HG02973 (cell line): ENCODE data around the gene WNT3A.
"Not testable (repeated sequence)": the region's sequence is repeated elsewhere in the genome, so short reads cannot be mapped to it uniquely, and the experiment has no call there.

Experiments used
- ATAC-seq: cut with Tn5 transposase; IDR thresholded peaks from one replicate; pipeline ENCODE4 v1.9.1; 2021; ENCODE audit warnings: moderate library complexity; ENCODE audit not compliant: unreplicated experiment

Gene WNT3A, protein sequence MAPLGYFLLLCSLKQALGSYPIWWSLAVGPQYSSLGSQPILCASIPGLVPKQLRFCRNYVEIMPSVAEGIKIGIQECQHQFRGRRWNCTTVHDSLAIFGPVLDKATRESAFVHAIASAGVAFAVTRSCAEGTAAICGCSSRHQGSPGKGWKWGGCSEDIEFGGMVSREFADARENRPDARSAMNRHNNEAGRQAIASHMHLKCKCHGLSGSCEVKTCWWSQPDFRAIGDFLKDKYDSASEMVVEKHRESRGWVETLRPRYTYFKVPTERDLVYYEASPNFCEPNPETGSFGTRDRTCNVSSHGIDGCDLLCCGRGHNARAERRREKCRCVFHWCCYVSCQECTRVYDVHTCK

DNA sequence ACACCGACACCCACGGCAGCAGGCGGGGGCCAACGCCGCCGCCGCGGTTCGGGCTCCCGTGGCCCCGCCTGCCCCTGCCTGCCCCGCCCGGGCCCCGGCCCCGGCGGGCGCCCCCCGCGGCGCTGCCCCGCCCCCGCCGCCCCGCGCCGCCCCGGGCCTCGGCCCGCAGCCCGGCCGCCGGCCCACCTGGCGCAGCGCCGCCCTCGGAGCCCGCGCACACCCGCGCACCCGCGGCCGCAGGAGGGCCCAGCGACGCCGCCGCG is at the start of gene WNT3A:
Gene WNT3A (plus strand): TSS at position 213 of the 263 bp plus-strand sequence. CDS start 131 bp downstream, outside the sequence.
- ATAC-seq = no peak

DNA sequence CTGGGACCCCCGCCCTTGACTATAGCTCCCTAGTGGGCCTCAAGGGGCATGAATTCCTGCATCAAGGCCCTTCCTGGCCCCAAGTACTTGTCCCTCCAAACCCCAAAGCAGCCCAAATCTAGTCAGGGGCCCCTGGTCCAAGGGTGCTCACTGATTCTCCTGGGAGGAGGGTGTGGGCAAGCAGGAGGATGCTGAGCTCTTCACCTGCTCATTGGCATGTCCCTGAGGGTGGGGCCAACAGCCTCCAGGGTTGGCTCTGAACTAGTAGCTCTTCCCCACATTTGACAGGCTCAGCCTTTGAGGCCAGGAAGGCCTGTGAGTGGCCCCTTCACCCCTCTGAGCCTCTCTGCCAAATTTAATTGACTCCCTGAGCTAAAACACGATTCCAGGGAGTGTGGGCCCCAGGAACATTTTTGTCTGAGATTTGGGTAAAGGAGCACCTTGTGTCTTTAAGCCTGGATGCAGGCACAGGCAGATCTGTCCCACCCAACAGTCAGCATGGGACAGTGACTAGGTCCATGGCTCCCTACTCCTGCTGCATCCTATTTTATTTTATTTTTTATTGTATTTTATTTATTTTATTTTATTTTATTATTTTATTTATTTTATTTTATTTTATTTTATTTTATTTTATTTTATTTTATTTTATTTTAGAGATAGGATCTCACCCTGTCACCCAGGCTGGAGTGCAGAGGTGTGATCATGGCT is 48.0 kb upstream of the WNT3A start:
- ATAC-seq = no peak

DNA sequence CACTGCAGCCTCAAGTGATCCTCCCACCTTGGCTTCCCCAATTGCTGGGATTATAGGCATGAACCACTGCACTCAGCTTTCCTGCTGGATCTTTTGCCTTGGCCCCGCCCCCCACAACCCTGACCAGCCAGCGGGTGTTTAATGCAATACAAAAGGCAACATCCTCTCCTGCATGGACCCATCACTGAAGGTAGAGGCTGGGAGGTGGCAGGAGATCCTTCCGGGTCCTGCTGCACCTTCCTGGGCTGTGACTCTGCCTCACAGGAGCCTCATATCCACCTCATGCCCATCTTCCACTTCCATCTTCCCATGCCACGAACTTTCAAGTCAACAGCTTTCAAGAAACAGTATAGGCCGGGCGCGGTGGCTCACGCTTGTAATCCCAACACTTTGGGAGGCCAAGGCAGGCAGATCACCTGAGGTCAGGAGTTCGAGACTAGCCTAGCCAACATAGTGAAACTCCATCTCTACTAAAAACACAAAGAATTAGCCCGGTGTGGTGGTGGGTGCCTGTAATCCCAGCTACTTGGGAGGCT is 47.4 kb upstream of the WNT3A start:
- no peak for ATAC-seq

DNA sequence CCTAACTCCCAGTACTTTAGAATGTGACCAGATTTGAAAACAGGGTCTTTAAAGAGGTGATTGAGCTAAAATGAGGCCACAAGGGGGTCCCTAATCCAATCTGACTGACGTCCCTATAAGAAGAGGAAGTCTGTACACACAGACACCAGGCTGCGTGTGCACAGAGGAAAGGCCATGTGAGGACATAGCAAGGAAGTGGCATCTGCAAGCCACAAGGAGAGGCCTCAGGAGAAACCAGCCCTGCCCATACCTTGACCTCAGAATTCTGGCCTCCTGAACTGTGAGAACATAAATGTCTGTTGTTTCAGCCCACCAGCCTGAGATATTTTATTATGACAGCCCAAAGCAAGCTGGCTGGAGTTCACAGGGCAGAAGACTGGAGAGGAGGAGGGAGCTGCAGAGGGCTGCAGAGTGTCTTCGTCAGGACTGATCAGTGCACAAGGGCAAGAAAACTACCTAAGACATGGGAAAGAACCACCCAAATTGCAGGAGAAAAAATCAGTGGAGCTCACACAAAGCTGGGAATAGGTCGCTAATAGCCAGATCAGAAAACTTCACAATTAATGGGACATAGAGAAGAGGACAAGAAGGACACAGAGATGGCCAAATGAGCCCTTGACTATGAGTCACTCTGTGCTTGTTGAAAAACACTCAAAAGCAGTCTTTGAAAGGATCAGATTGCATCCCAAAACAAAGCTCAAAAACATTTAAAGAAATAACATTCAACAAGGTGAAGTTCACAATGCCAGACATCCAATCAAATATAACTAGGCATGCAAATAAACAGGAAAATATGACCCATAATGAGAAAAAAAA is 44.9 kb upstream of the WNT3A start:
- no peak for ATAC-seq

DNA sequence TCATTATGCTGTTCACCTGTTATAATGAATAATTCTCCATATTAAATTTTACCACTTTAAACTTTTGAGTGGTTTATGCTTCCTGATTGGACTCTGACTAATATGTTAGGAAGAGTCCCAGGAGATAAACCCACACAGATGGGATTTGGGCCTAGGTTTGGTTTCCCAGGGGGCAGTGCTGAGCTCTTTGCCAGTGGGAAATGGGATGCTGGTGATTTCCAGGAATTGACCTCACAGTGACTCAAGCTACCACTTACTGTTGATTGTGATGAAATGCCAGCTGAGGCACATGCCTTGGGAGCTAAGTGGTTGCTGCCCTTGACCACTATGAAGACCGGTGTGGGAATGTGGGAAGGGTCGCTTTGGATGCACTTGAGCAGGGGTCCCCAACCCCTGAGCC is 40.1 kb upstream of the WNT3A start:
- not testable (repeated sequence) for ATAC-seq

DNA sequence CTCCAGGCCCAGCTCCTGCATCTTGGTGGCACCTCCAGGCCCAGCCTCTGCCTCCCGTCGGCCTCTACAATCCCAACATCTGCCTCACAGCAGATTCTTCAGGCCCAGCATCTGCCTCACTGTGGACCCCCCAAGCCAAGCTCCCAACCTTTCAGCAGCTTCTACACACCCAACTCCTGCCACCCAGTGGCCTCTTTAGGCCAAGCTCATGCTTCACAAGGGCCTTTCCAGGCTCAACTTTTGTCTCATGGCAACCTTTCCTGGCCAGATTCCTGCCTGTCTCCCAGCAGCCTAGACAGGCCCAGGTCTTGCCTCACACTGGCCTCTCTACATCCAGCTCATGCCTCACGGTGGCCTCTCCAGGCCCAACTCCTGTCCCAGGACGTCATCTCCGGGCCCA is 39.0 kb upstream of the WNT3A start:
- not testable (repeated sequence) for ATAC-seq

DNA sequence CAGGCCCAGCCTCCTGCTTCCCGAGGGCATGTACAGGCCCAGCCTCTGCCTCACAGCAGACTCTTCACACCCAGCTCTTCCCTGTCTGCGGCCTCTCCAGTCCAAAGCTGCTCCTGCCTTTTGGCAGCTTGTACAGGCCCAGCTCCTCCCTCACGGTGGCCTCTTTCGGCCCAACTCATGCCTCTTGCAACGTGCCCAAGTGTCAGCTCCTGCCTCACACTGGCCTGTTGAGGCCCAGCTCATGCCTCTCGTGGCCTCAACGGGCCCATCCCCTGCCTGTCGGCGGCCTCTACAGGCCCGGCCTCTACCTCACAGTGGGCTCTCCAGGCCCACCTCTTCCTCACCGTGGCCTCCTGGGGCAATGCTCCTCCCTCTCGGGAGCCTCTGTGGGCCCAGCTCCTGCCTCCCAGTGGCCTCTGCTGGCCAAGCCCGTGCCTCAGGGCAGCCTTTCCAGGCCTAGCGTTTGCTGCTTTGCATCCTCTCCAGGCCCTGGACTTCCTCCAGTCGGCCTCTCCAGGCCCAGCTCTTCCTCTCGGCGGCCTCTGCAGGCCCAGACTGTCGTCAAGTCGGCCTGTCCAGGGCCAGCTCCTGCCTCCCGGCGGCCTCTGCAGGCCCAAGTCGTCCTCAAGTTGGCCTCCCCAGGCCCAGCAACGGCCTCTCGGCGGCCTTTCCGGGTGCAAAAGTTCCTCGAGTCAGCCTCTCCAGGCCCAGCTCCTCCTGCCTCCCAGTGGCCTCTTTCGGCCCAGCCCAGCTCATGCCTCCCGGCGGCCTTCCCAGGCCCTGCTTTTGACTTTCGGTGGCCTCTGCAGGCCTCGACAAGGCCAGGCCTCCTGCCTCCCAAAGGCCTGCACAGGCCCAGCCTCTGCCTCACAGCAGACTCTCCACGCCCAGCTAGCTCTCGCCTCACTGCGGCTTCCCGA is 36.5 kb upstream of the WNT3A start:
- not testable (repeated sequence) for ATAC-seq

DNA sequence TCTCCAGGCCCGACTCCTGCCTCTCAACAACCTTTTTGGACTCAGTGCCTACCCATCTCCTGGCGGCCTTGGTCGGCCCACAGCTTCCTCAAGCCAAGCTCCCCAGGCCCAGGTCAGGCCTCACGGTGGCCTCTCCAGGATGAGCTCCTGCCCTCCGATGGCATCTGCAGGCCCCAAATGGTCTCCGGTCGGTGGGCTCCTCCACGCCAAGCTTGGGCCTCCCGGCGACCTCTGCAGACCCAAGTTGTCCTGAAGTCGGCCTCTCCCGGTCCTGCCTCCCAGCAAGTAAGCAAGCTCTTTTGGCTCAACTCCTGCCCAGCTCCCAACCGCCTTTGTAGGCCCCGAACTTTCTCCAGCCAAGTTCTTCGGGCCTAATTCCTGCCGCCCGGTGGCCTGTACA is 35.6 kb upstream of the WNT3A start:
- ATAC-seq = not testable (repeated sequence)

DNA sequence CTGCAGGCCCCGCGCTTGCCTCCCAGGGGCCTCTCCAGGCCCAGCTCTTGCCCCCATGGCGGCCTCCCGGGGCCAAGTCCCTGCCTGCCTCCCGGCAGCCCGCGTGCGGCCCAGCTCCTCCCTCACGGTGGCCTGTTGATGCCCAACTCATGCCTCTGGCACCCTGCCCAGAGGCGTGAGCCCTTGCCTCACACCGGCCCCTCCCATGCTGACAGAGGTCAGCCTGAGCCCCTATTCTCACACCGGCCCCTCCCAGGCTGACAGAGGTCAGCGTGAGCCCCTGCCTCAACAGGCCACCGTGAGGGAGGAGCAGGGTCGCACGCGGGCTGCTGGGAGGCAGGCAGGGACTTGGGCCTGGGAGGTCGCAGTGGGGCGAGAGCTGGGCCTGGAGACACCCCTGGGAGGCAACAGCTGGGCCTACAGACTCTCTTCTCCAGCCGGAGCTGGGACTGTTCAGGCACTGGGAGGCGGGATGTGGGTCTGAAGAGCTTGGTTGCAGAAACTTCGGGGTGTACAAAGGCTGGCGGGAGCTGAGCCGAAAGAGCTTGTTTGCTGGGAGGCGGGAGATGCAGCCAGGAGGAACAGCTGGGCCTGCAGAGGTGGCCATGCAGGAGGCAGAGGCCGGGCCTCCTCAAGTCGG is 35.0 kb upstream of the WNT3A start:
- not testable (repeated sequence) for ATAC-seq

DNA sequence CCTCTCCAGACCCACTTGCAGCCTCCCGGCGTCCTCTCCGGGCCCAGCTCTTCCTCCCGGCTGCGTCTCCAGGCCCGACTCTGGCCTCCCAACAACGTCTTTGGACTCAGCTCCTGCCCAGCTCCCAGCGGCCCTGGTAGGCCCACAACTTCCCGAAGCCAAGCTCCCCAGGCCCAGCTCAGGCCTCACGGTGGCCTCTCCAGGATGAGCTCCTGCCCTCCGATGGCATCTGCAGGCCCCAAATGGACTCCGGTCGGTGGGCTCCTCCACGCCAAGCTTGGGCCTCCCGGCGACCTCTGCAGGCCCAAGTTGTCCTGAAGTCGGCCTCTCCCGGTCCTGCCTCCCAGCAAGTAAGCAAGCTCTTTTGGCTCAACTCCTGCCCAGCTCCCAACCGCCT is 34.5 kb upstream of the WNT3A start:
- not testable (repeated sequence) for ATAC-seq

DNA sequence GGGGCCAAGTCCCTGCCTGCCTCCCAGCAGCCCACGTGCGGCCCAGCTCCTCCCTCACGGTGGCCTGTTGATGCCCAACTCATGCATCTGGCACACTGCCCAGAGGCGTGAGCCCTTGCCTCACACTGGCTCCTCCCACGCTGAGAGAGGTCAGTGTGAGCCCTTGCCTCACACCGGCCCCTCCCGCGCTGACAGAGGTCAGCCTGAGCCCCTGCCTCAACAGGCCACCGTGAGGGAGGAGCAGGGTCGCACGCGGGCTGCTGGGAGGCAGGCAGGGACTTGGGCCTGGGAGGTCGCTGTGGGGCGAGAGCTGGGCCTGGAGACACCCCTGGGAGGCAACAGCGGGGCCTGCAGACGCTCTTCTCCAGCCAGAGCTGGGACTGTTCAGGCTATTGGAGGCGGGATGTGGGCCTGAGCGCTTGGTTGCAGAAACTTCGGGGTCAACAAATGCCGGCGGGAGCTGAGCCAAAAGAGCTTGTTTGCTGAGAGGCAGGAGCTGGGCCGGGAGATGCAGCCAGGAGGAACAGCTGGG is 33.9 kb upstream of the WNT3A start:
- not testable (repeated sequence) for ATAC-seq

DNA sequence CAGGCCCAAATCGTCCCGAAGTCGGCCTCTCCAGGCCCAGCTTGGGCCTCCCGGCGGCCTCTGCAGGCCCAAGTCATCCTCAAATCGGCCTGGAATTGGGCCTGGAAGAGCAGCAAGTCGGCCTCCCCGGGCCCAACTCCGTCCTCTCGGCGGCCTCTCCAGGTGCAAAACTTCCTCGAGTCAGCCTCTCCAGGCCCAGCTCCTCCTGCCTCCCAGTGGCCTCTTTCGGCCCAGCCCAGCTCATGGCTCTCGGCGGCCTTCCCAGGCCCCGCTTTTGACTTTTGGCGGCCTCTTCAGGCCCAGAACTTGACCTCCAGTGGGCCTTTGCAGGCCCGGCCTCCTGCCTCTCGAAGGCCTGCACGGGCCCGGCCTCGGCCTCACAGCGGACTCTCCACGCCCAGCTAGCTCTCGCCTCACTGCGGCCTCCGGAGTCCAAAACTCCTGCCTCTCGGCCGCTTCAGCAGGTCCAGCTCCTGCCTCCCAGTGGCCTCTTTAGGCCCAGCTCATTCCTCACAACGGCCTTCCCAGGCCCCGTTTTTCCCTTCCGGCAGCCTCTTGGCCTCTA is 33.0 kb upstream of the WNT3A start:
- not testable (repeated sequence) for ATAC-seq

DNA sequence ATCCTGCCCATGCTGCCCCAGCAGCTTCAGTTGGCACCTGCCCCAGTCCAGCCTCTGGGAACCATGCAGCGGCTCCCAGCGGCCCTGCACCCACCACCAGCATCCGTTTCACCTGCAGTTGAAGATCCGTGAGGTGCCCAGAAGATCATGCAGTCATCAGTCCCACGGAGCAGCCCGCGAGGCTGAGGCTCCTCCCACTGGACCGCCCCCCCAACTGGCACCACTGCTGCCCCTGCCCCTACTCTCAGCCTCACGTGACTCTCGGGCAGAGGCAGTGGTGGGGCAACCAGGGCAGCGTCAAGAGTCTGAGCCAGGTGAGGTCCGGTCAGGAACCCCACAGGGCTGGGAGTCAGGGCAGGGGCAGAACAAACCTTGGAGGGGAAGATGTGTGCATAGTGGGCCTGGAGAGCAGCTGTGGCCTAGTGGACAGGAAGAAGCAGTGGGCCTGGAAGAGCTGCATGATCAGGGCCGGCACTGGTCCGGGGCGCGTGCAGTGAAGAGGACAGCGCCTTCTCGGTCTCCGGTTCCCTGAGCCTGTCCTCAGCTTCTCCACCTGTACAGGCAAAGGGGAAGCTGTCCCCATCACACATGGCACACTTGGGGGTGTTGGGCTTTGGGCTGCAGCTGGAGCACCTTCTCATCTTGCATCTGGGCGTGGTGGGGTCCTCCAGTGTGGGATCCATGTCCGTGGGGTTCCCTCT is 31.1 kb upstream of the WNT3A start:
- ATAC-seq = not testable (repeated sequence)

DNA sequence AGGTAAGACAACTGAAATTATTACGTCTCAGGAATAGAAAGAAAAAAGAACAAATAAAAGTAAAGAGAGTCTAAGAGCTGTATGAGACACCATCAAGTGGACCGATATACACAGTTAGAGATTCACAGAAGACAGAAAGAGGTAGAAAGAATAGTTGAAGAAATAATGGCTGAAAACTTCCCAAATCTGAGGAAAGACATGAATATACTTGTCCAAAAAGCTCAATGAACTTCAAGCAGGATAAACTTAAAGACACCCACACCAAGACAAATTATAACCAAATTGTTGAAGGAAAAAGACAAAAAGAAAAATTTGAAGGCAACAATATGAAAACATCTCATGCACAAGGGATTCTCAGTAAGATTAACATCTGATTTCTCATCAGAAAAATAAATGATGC is 19.6 kb upstream of the WNT3A start:
- ATAC-seq = no peak

DNA sequence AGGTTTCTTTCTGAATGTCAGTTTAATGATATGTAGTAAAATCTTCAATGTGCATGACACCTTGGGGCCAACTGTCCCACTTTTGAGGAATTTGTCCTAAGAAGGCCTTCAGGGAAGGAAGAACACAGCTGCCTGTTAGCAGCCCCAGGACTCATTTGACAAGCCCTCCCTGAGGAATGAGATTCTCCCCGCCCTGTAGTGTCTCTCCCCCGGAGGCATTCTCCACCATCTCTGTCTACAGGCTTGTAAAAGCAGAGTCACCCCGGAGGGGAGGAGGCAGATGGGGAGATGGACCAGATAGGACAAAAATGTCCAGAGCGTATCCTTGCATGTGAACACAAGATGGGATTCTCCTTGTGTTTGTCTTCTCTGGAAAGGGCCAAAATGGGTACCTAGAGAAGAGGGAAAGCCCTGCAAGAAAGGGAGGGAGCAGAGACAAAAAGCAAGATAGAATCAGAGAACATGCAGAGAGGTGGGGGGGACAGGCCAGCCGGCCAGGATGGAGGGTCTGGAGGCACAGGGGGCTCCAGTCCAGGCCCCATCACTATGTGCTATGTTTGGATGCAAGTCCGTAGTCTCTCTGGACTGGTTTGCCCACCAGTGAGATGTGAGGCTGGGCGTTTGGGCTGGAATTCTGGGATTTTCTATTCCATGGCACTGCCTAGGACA is 12.0 kb upstream of the WNT3A start:
- ATAC-seq = no peak

DNA sequence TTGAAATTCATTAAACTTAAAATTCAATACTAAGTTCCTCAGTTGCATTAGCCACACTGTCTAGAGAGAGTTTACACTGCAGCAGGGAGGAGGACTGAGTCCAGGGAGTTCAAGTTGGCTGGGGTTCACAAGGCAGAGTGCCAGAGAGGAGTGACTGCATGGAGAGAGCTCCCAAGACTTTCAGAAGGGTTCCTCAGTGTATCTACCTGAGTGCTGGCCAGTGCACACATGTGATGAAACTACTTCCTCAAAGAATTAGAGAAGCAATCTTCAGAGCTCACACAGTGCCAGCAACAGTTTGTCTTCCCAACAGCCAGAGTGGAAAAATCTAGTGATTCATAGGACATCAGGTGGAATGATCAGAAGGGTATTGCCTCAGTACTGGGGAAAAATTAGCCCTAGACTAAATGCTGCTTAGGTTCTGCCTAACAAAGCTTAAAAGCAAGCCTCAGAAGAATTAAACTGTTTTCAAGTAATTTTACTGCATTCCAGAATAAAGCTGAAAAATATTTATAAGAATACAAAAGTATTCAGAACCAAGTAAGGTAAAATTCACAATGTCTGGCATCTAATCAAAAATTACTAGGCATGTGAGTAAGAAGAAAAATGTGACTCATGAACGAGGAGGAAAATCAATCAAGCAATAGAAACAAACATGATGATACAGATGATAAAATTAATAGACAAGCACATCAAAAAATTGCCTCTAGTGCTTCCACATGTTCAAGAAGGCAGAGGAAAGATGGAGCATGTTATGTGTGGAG is 10.4 kb upstream of the WNT3A start:
- ATAC-seq = no peak

DNA sequence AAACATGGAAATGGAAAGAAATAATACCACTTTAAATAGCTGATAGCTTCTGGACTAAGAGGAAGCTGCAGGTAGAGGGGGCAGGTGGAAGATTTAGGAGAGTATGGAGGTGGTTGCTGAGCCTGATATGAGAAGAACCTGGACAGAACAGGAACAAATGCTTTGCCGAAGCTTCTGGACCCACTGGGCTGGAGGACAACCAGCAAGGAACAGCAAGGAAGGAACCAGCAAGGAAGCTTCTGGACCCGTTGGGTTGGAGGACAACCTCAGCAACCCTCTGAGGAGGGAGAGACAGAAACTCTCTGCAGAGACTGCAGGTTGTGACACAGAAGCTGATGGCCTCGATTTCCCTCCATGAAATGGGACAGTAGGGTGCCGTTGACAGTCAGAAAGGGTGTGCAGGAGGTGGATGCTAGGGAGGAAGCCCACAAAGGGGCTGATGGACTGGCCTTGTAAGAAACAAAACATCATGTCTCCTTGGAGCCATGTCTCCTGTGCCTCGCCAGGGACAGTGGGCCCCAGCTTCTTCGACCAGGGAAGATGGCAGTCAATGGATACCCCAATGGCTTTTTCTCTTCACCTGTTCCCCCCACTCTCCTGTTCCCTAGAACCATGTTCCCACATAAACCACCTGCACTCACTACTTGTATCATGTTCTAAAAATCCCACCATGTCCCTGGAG is 8.3 kb upstream of the WNT3A start:
- no peak for ATAC-seq
